Measurements from ENCODE around the gene CEP192.
"Not testable (repeated sequence)": the region's sequence is repeated elsewhere in the genome, so short reads cannot be mapped to it uniquely, and the experiment has no call there.

The CEP192 gene

GRCh38 chr18:12976305-12976704 is 14.9 kb upstream of the CEP192 start:
- TF ChIP-seq PRDM10 (tag by site-specific recombination; IDR thresholded peaks at IDR 0.05) (no peak), ZFP37 (tag by site-specific recombination; IDR thresholded peaks at IDR 0.05) (no peak), HOXD13 (CRISPR knock-in tag; IDR thresholded peaks at IDR 0.05; ENCODE audit: borderline replicate concordance) (no peak), ZNF214 (tag by site-specific recombination; IDR thresholded peaks at IDR 0.05; ENCODE audit: borderline replicate concordance) (no peak), ZBTB44 (tag by site-specific recombination; IDR thresholded peaks at IDR 0.05) (no peak)
- ChIA-PET POLR2A (interaction anchor here (3.9 kb wide), 1 partner anchor 15 kb away, joined by 17 read pairs; the partner anchor contains the start of gene CEP192), CTCF (no interaction called here)
- Histone ChIP-seq H3K36me3 (ENCODE audit: control insufficient read depth in 2 of 2, insufficient read depth in 1 of 2, low read length in 2 of 2) (peaks cover 47 to 58% of the 10 kb centered on the region in 2 experiments), H3K4me1 (ENCODE audit: control insufficient read depth, insufficient read depth, low read length) (no peaks in the 10 kb centered on the region), H3K27ac (ENCODE audit: extremely low read depth, low read depth, low read length) (no peak overlapping the region), H3K9me3 (ENCODE audit: control insufficient read depth, insufficient read depth, low read depth, low read length) (no peaks in the 10 kb centered on the region), H3K4me3 (ENCODE audit: low read depth, low read length) (no peak overlapping the region)

GRCh38 chr18:12980065-12980464 is 11.1 kb upstream of the CEP192 start:
- H3K36me3 ChIP-seq (ENCODE audit: control insufficient read depth in 2 of 2, insufficient read depth in 1 of 2, low read length in 2 of 2), result peaks cover 28 to 47% of the 10 kb centered on the region in 2 experiments
- H3K9me3 ChIP-seq (ENCODE audit: control insufficient read depth, insufficient read depth, low read depth, low read length); H3K27ac ChIP-seq (ENCODE audit: extremely low read depth, low read depth, low read length); POLR2A ChIA-PET; H3K4me3 ChIP-seq (ENCODE audit: low read depth, low read length); CTCF ChIA-PET; H3K4me1 ChIP-seq (ENCODE audit: control insufficient read depth, insufficient read depth, low read length): not testable (repeated sequence)

DNA sequence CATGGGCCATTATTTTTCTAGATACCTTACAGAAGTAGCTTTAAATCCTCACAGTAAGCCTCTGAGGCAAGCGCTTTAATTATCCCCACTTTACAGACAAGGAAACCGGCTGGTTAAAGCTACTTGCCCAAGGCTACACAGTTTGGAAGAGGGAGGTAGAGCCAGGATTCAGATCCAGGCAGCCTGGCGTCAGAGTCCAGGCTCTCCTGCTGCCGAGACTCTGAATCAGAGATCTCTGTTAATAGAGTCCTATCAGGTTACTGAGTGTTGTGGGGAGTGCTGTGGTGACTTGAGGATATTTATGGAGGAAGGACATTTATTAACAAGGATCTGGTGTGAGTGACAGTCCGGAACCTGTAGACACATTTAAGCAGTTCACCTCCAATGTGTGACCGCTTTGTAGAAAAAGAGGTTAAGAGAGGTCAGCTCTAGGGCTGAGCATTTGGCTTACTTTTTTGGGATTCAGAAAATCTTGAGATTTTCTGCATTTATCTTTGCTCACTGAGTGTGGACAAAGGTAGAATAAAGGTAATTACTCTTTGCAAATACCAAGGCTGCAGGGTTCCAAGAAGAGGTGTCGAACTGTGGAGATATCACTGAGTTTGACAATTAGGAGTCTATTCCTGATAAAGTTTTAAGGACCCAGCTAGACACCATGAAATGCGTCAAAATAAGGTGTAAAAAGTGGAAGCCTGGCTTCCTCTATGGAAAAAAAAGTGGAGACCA is 1.6 kb upstream of the CEP192 start:
- Histone ChIP-seq H3K4me3 (ENCODE audit: low read depth, low read length) (no peak overlapping the region), H3K4me1 (ENCODE audit: control insufficient read depth, insufficient read depth, low read length) (peaks cover 13% of the 10 kb centered on the region; the same call in 1 of the 2 replicates), H3K36me3 (ENCODE audit: control insufficient read depth in 2 of 2, insufficient read depth in 1 of 2, low read length in 2 of 2) (peaks cover 10% of the 10 kb centered on the region in 2 experiments; a peak in 2 of 3 replicates), H3K9me3 (ENCODE audit: control insufficient read depth, insufficient read depth, low read depth, low read length) (no peaks in the 10 kb centered on the region), H3K27ac (ENCODE audit: extremely low read depth, low read depth, low read length) (no peak overlapping the region)
- CTCF ChIA-PET, result no interaction called here
- peak; percentile 64 for TF ChIP-seq WT1 (tag by site-specific recombination; IDR thresholded peaks at IDR 0.05)
- TF ChIP-seq, protein P1, sequence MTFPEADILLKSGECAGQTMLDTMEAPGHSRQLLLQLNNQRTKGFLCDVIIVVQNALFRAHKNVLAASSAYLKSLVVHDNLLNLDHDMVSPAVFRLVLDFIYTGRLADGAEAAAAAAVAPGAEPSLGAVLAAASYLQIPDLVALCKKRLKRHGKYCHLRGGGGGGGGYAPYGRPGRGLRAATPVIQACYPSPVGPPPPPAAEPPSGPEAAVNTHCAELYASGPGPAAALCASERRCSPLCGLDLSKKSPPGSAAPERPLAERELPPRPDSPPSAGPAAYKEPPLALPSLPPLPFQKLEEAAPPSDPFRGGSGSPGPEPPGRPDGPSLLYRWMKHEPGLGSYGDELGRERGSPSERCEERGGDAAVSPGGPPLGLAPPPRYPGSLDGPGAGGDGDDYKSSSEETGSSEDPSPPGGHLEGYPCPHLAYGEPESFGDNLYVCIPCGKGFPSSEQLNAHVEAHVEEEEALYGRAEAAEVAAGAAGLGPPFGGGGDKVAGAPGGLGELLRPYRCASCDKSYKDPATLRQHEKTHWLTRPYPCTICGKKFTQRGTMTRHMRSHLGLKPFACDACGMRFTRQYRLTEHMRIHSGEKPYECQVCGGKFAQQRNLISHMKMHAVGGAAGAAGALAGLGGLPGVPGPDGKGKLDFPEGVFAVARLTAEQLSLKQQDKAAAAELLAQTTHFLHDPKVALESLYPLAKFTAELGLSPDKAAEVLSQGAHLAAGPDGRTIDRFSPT (tag by site-specific recombination; IDR thresholded peaks at IDR 0.05), result 0 out of 2 replicates have a peak, but pooled peaks have one; percentile 11
- TF ChIP-seq ZFP37 (tag by site-specific recombination; IDR thresholded peaks at IDR 0.05), result no peak
- TF ChIP-seq ZBTB20 (tag by site-specific recombination; IDR thresholded peaks at IDR 0.05), result peak; percentile 22; the same call in 1 of the 2 replicates
- peak; percentile 55; the same call in 1 of the 2 replicates for TF ChIP-seq SCRT1 (tag by site-specific recombination; IDR thresholded peaks at IDR 0.05; ENCODE audit: borderline replicate concordance)
- TF ChIP-seq ZNF169 (tag by site-specific recombination; IDR thresholded peaks at IDR 0.05), result no peak
- peak; percentile 59 for TF ChIP-seq SP7 (tag by site-specific recombination; IDR thresholded peaks at IDR 0.05)
- TF ChIP-seq ZNF175 (tag by site-specific recombination; IDR thresholded peaks at IDR 0.05), result no peak
- 0 out of 2 replicates have a peak, but pooled peaks have one; percentile 9 for TF ChIP-seq FEZF1 (tag by site-specific recombination; IDR thresholded peaks at IDR 0.05)
- peak; percentile 39 for TF ChIP-seq ZBTB17 (tag by site-specific recombination; IDR thresholded peaks at IDR 0.05)
- POLR2A ChIA-PET, result interaction anchor here (2.5 kb wide), 1 partner anchor 43 kb away, joined by 66 read pairs; the partner anchor contains the start of gene SEH1L
